BJ (cell line): ENCODE results near the gene RERE. TPM values are rescaled to one million over a fixed set of nuclear protein-coding genes. Genes with fewer than 3 reads are reported as not detected.

Source experiments
- CTCF ChIA-PET: fragments of 350-600 bp; formaldehyde crosslinking; extraction: SDS; loops from one replicate; lab custom pipeline; 2021; ENCODE audit warnings: antibody characterized with exemption, inconsistent platforms; lab: Yijun Ruan, JAX
- POLR2A ChIA-PET: fragments of 300-600 bp; sonication (Branson Sonifier 250); formaldehyde crosslinking; extraction: SDS; loops from one replicate; lab custom pipeline; 2021; ENCODE audit warnings: antibody characterized with exemption; lab: Charles Lee
- DNase-seq: peaks from one replicate; pipeline ENCODE4 v3.0.0-alpha.2; 2011; ENCODE audit warnings: low read depth
- H3K27me3 ChIP-seq: 2 replicates; pipeline ENCODE4 v1.6.0; 2011; ENCODE audit warnings: low read length; ENCODE audit not compliant: control insufficient read depth, insufficient read depth
- H3K36me3 ChIP-seq: 2 replicates; pipeline ENCODE4 v1.5.1; 2011; ENCODE audit warnings: low read length; ENCODE audit not compliant: control insufficient read depth, insufficient read depth
- H3K4me3 ChIP-seq: 2 replicates; pipeline ENCODE4 v1.5.1; 2011; ENCODE audit warnings: low read depth, mild to moderate bottlenecking, control low read depth, low read length
- polyA plus RNA-seq: library from polyadenylated mRNA; depleted of rRNA; stranded (reverse); fragments of >200 nt; gene quantifications from 2 replicates; pipeline ENCODE4 v1.2.3, GENCODE V29; 2011
- TF ChIP-seq, protein P1 (sequence below): IDR thresholded peaks from 2 replicates; pipeline ENCODE4 v1.5.1; 2011; ENCODE audit warnings: low read depth, mild to moderate bottlenecking, control low read depth, inconsistent platforms, low read length, moderate library complexity; ENCODE audit not compliant: insufficient read depth

RERE gene
- polyA plus RNA-seq, 1 experiment = 3.8 TPM

DNA sequence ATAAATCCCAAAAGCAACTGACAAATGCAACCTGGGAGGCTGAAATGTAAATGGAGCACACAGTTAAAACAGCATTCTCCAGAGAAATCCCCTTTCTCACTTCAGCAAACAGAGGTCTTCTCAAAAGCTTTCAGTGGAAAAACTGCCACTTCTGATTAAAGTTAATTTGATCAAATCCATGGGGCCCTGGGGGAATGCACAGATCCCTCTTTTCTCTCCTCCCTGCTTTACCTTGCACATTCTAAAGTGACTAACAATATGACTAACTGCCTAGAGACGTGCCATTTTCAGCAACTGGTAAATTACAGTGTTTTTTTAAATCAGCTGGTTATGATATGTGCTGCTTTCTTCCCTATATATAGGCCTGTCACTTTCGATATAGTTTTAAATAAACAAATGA lies 142.5 kb downstream of the RERE start:
- no peak for DNase-seq
- no peak overlapping the region for H3K4me3 ChIP-seq
- H3K36me3 ChIP-seq = no peaks in the 10 kb centered on the region
- H3K27me3 ChIP-seq = no peaks in the 10 kb centered on the region
- POLR2A ChIA-PET = no interaction called here
- TF ChIP-seq, protein P1, sequence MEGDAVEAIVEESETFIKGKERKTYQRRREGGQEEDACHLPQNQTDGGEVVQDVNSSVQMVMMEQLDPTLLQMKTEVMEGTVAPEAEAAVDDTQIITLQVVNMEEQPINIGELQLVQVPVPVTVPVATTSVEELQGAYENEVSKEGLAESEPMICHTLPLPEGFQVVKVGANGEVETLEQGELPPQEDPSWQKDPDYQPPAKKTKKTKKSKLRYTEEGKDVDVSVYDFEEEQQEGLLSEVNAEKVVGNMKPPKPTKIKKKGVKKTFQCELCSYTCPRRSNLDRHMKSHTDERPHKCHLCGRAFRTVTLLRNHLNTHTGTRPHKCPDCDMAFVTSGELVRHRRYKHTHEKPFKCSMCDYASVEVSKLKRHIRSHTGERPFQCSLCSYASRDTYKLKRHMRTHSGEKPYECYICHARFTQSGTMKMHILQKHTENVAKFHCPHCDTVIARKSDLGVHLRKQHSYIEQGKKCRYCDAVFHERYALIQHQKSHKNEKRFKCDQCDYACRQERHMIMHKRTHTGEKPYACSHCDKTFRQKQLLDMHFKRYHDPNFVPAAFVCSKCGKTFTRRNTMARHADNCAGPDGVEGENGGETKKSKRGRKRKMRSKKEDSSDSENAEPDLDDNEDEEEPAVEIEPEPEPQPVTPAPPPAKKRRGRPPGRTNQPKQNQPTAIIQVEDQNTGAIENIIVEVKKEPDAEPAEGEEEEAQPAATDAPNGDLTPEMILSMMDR = no peak
- CTCF ChIA-PET = interaction anchor here (1.2 to 2.4 kb wide), 6 partner anchors 12 to 692 kb away, joined by 3 to 15 read pairs (median 4); no protein-coding TSS in a partner anchor

DNA sequence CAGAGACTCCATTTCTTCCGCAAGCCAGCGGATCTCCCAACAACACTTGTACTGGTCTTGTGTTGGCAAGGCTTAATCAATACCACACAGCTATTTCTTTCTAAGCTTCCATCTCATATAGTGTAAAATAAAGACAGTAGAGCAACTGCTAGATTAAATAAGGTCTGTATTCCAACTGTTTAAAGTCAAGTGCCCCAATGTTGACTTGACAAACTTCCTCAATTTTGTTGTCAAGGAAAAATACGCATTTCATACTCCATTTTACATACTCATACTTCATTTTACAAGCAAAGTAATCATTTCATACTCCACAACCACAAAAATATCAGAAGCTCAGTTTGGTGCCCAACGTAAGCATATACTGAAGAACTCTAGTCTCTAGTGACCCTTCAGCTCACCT lies 143.0 kb downstream of the RERE start:
- ChIA-PET CTCF (interaction anchor here (1.1 to 2.4 kb wide), 7 partner anchors 9 to 692 kb away, joined by 3 to 15 read pairs (median 4); no protein-coding TSS in a partner anchor), POLR2A (no interaction called here)
- no peaks in the 10 kb centered on the region for H3K36me3 ChIP-seq
- TF ChIP-seq, protein P1 = no peak
- DNase-seq = no peak
- no peaks in the 10 kb centered on the region for H3K27me3 ChIP-seq
- no peak overlapping the region for H3K4me3 ChIP-seq

DNA sequence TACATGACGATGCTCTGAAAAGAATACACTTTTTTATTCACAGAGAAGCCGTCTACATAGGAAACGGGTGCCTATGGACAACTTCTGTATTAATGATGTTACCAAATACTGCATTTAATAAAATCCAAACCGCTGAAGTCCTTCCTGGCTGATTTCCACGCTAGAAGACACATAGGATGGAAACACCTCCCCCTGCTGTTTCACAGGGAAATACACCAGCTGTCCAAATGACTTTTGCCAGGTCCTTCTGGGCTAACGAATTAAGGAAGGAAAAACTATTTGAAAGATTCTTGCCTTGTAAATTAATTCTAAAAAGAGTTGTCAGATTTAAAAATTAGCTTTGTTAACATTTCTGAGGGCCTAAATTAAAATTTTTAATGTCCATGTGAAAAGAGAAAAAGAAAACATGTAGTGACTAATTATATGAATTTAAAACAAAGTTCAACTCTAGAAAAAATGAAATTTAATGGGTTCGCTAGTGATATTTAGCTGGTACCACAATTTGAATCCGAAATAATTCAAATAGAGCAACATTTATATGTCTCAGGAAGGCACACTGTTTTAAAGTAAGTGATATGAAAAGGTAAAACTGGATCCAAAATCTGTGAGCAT lies 146.0 kb downstream of the RERE start:
- ChIA-PET CTCF (interaction anchor here (0.6 to 3.9 kb wide), 26 partner anchors 10 to 324 kb away, joined by 3 to 38 read pairs (median 4); no protein-coding TSS in a partner anchor), POLR2A (no interaction called here)
- H3K36me3 ChIP-seq = no peaks in the 10 kb centered on the region
- no peaks in the 10 kb centered on the region for H3K27me3 ChIP-seq
- no peak for DNase-seq
- H3K4me3 ChIP-seq = no peak overlapping the region
- TF ChIP-seq, protein P1 = peak; percentile 85

DNA sequence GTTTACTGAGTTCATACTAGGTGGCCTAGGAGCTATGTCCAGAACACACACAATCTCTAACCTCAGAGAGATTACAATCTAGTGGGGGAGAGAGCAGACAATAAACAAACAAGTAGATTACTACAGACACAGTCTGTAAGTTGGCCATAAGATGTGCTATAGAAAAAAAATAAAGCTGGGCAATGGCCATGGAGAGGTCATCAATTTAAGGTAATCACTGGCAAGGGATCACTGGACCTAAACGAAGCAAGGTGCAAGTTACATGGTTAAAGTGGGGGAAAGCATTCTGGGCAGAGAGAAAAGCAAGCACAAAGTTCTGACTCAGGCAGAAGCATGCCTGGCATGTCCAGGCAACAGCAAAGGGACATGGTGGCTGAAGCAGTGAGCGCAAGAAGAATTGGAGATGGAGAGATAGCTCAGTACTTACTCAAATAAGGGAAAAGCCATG lies 147.0 kb downstream of the RERE start:
- CTCF ChIA-PET = interaction anchor here (1.0 to 3.9 kb wide), 15 partner anchors 11 to 206 kb away, joined by 3 to 38 read pairs (median 4); no protein-coding TSS in a partner anchor
- no peaks in the 10 kb centered on the region for H3K27me3 ChIP-seq

More for the DNA sequence above, 147.0 kb downstream of the RERE start:
- Histone ChIP-seq H3K36me3 (no peaks in the 10 kb centered on the region), H3K4me3 (no peak overlapping the region)
- POLR2A ChIA-PET = no interaction called here
- TF ChIP-seq, protein P1 = no peak
- DNase-seq = no peak
